ENCODE measurements around the gene SYT17.

SYT17 gene

DNA sequence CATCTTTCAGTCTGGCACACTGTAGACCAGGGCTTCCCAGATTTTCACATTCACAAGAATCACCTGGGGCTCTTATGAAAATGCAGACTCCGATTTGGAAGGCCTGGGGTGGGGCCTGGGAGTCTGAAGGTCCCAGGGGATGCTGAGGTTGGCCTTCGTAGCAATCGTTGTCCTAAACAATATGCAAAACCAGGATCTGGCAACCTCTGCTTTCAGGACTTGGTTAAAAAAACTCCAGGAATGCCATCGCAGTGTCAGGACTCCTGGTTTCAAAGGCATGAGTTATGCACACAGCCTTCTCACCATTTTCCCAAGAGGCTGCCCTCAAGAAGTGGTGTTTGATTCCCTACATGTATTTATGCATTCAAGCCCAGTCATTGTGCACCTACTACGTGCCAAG is 124.1 kb downstream of the SYT17 start:
- Histone ChIP-seq H3K4me3 (ENCODE audit: low read length) (no peak overlapping the region), H3K9ac (ENCODE audit: low read length) (no peak overlapping the region), H3K9me3 (ENCODE audit: control insufficient read depth, low read depth, low read length) (no peaks in the 10 kb centered on the region), H3K4me1 (ENCODE audit: control insufficient read depth, low read depth, low read length) (peaks cover 43% of the 10 kb centered on the region), H3K27ac (ENCODE audit: low read length) (peak overlapping the region; percentile 67), H3K27me3 (ENCODE audit: control insufficient read depth, insufficient read depth, low read length) (no peaks in the 10 kb centered on the region), H3K36me3 (ENCODE audit: control insufficient read depth, low read depth, low read length) (no peaks in the 10 kb centered on the region)

DNA sequence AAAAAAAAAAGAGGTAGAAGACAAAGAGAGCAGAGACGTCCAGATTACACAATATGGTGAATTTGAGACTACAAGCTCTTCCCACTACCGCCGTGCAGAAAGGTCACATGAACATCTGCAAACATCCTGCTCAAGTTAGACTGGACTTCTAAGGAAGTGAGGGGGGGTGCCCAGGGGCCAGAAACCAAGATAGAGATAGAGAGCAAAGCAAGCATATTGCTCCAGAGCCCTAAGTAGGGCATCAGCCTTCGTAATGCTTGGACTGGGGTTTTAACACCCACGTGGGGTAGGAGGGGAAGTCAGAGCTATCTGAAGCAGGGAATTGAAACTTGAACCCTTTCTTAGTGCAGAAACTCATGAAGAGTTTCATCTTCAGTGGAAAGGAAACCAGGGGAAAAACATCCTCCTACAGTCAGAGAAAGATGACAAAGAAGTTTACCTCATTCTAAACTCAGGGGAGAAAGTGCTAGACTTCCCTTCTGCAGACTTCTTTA is 126.2 kb downstream of the SYT17 start:
- Histone ChIP-seq H3K27me3 (ENCODE audit: control insufficient read depth, insufficient read depth, low read length) (no peaks in the 10 kb centered on the region), H3K4me1 (ENCODE audit: control insufficient read depth, low read depth, low read length) (peaks cover 29% of the 10 kb centered on the region), H3K27ac (ENCODE audit: low read length) (no peak overlapping the region), H3K9ac (ENCODE audit: low read length) (no peak overlapping the region), H3K4me3 (ENCODE audit: low read length) (no peak overlapping the region), H3K9me3 (ENCODE audit: control insufficient read depth, low read depth, low read length) (no peaks in the 10 kb centered on the region), H3K36me3 (ENCODE audit: control insufficient read depth, low read depth, low read length) (no peaks in the 10 kb centered on the region)

DNA sequence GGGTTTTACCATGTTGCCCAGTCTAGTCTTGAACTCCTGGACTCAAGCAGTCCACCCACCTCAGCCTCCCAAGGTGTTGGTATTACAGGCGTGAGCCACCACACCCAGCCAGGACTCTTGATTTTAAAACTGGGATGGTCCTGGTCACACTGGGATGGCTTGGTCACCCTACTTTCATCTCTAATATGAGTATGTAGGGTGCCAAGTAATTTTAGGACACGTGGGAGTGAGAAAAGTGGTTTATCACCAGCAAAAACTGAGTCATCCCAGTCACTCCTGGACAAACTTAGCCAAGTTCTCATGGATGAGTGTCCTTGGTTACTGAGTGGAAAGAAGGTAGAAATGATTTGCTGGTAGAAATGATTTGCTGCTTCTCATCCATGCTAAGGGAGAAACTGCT is 127.4 kb downstream of the SYT17 start:
- H3K36me3 ChIP-seq (ENCODE audit: control insufficient read depth, low read depth, low read length) = no peaks in the 10 kb centered on the region
- peaks cover 17% of the 10 kb centered on the region for H3K4me1 ChIP-seq (ENCODE audit: control insufficient read depth, low read depth, low read length)
- H3K27ac ChIP-seq (ENCODE audit: low read length) = no peak overlapping the region
- no peak overlapping the region for H3K4me3 ChIP-seq (ENCODE audit: low read length)
- no peaks in the 10 kb centered on the region for H3K9me3 ChIP-seq (ENCODE audit: control insufficient read depth, low read depth, low read length)
- H3K9ac ChIP-seq (ENCODE audit: low read length) = no peak overlapping the region
- no peaks in the 10 kb centered on the region for H3K27me3 ChIP-seq (ENCODE audit: control insufficient read depth, insufficient read depth, low read length)

DNA sequence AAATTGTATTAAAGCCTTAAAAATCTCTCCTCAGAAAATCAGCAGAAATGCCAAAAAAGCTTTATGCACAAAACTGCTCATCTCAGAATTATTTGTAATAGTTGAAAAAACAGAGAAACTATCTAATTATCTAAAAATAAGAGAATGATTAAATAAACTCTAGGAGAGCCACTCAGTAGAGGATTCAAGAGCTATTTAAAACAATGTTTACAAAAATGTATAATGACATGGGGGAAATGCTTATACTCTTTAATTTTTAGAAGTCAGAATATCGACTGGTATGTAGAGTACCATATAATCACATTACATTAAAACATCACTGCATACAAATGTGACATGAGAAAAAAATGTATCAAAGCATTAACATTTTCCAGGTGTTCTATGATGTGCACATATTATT is 129.4 kb downstream of the SYT17 start:
- H3K27me3 ChIP-seq (ENCODE audit: control insufficient read depth, insufficient read depth, low read length) = no peaks in the 10 kb centered on the region
- H3K27ac ChIP-seq (ENCODE audit: low read length) = no peak overlapping the region
- no peaks in the 10 kb centered on the region for H3K9me3 ChIP-seq (ENCODE audit: control insufficient read depth, low read depth, low read length)
- no peaks in the 10 kb centered on the region for H3K4me1 ChIP-seq (ENCODE audit: control insufficient read depth, low read depth, low read length)
- no peak overlapping the region for H3K9ac ChIP-seq (ENCODE audit: low read length)
- H3K4me3 ChIP-seq (ENCODE audit: low read length) = no peak overlapping the region
- no peaks in the 10 kb centered on the region for H3K36me3 ChIP-seq (ENCODE audit: control insufficient read depth, low read depth, low read length)

DNA sequence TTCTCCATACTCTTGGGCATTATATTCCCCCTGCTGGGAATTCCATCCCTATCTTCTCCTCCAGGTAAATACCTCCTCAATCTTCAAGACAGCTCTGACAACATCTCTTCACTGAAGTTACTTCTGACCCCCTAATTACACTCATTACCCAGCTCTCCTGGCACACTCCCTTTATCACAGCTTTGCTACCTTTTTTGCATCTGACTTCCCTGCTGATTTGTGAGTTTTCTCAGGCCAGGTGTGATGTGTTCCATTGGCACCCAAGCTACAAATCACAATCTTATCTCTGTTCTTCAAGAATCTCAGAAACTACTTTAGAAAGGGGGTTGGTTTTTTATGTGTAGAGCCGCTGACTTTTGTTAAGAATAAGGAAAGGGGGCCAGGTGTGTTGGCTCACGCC is 131.5 kb downstream of the SYT17 start:
- Histone ChIP-seq H3K9ac (ENCODE audit: low read length) (no peak overlapping the region), H3K27ac (ENCODE audit: low read length) (no peak overlapping the region), H3K4me1 (ENCODE audit: control insufficient read depth, low read depth, low read length) (no peaks in the 10 kb centered on the region), H3K27me3 (ENCODE audit: control insufficient read depth, insufficient read depth, low read length) (no peaks in the 10 kb centered on the region), H3K36me3 (ENCODE audit: control insufficient read depth, low read depth, low read length) (no peaks in the 10 kb centered on the region), H3K9me3 (ENCODE audit: control insufficient read depth, low read depth, low read length) (no peaks in the 10 kb centered on the region), H3K4me3 (ENCODE audit: low read length) (no peak overlapping the region)

DNA sequence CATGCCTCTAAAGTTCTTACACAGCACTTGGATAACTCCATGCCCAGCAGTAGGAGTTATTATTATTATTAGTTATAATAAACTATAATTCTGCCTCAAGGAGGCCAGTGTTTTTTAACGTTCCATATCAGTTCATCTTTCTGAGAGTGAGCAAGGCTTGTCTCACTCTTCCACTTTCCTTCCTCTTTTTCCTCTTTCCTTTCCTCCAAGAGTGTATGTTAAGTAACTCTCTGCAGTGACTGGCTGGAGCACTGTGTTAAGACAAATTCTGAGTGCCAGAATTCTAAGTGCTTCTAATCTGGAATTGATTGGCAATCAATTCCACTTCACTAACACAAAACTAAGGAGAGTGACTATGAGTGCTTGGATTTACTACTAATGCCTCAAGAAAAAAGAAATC is 133.9 kb downstream of the SYT17 start:
- no peak overlapping the region for H3K9ac ChIP-seq (ENCODE audit: low read length)
- H3K4me1 ChIP-seq (ENCODE audit: control insufficient read depth, low read depth, low read length) = no peaks in the 10 kb centered on the region
- no peak overlapping the region for H3K27ac ChIP-seq (ENCODE audit: low read length)
- no peaks in the 10 kb centered on the region for H3K36me3 ChIP-seq (ENCODE audit: control insufficient read depth, low read depth, low read length)
- no peak overlapping the region for H3K4me3 ChIP-seq (ENCODE audit: low read length)
- no peaks in the 10 kb centered on the region for H3K27me3 ChIP-seq (ENCODE audit: control insufficient read depth, insufficient read depth, low read length)
- no peaks in the 10 kb centered on the region for H3K9me3 ChIP-seq (ENCODE audit: control insufficient read depth, low read depth, low read length)

DNA sequence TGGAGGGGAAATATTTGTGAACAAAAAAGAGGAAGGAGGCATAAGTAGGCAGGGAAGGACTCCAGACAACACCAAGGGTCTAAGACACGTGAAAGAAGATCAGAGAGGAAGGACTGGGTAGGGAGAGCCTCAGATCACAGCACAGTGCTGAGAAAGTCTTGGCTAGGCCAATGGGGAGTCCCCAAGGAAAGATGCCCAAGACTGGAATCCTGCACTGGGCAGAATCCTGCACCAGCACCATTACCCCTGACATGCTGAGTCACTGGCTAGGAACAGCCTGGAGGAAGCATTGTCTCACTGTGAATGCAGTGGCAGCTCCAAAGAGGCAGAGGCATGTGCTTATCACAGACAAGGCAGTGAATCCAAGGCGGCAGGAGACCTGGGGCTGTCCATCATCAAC is 136.7 kb downstream of the SYT17 start:
- no peak overlapping the region for H3K4me3 ChIP-seq (ENCODE audit: low read length)
- no peaks in the 10 kb centered on the region for H3K9me3 ChIP-seq (ENCODE audit: control insufficient read depth, low read depth, low read length)
- no peak overlapping the region for H3K9ac ChIP-seq (ENCODE audit: low read length)
- H3K4me1 ChIP-seq (ENCODE audit: control insufficient read depth, low read depth, low read length) = no peaks in the 10 kb centered on the region
- no peaks in the 10 kb centered on the region for H3K36me3 ChIP-seq (ENCODE audit: control insufficient read depth, low read depth, low read length)
- no peaks in the 10 kb centered on the region for H3K27me3 ChIP-seq (ENCODE audit: control insufficient read depth, insufficient read depth, low read length)
- H3K27ac ChIP-seq (ENCODE audit: low read length) = no peak overlapping the region

DNA sequence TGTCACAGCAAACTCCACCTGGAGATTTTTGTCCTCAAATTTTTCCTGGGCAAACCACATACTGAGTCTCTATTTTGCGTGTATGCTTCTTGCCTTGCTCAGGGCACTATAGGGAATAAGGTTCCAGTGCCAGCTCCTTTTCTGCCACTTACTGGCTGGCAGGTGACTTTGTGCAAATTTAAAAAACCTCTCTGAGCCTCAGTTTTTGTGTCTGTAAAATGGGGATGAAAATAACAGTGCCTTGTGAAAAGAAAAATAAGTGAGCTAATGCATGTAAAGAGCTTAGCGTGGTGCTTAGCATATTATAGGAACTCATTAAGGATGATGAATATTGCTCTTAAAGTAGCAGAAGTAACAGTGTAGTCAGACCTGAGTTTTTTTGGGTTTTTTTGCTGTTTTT is 137.4 kb downstream of the SYT17 start:
- H3K9me3 ChIP-seq (ENCODE audit: control insufficient read depth, low read depth, low read length) = no peaks in the 10 kb centered on the region
- no peak overlapping the region for H3K4me3 ChIP-seq (ENCODE audit: low read length)
- H3K9ac ChIP-seq (ENCODE audit: low read length) = no peak overlapping the region
- no peaks in the 10 kb centered on the region for H3K4me1 ChIP-seq (ENCODE audit: control insufficient read depth, low read depth, low read length)
- H3K27me3 ChIP-seq (ENCODE audit: control insufficient read depth, insufficient read depth, low read length) = no peaks in the 10 kb centered on the region
- H3K36me3 ChIP-seq (ENCODE audit: control insufficient read depth, low read depth, low read length) = no peaks in the 10 kb centered on the region
- no peak overlapping the region for H3K27ac ChIP-seq (ENCODE audit: low read length)

DNA sequence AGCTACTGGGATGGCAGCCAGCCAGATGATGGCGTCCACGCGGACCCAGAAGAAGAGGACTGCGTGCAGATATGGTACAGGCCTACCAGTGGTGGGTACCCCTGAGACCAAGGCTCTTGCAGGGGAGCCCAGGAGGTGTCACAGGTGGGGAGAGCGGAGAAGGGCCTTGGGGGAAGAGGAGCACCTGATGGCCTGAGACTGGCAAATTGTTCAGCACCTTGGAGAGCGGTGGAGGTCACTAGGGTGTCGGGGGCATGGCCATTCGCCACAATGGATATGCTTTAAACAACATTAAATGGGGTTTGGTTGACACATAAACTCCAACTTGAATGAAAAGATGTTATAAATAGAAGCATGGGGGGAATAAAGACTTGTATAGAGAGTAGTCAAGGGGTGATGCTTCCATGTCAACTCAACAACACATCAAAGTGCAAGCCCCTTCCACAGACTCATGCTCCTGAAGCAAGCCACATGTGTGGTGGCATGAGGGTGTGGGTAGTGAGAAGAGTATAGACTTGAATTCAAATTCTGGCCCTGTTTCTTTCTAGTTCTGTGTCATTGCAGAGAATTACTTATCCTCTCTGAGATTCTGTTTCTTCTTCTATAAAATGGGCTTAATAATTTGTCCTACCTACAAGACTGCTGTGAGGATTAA is 139.7 kb downstream of the SYT17 start:
- H3K9ac ChIP-seq (ENCODE audit: low read length) = no peak overlapping the region
- no peak overlapping the region for H3K27ac ChIP-seq (ENCODE audit: low read length)
- no peak overlapping the region for H3K4me3 ChIP-seq (ENCODE audit: low read length)
- H3K36me3 ChIP-seq (ENCODE audit: control insufficient read depth, low read depth, low read length) = no peaks in the 10 kb centered on the region
- no peaks in the 10 kb centered on the region for H3K9me3 ChIP-seq (ENCODE audit: control insufficient read depth, low read depth, low read length)
- H3K4me1 ChIP-seq (ENCODE audit: control insufficient read depth, low read depth, low read length) = no peaks in the 10 kb centered on the region
- no peaks in the 10 kb centered on the region for H3K27me3 ChIP-seq (ENCODE audit: control insufficient read depth, insufficient read depth, low read length)

DNA sequence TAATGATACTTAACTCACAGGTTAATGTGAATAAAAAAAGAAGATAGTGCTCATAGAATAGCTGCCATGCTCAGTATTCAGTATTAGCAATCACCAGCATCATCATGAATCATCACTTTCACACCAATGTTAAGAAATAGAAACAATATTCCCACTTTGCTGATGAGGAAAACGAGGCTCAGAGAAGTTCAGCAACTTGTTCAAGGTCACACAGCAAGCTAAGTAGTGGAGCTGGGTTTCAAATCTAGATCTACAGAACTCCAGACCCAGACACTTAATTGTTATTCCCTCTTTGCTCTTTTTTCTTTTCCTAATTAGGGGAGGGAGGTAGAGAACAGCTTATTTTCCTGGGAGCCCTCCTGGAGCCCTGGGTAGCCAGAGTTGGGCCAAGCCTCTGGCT is 140.4 kb downstream of the SYT17 start:
- no peak overlapping the region for H3K9ac ChIP-seq (ENCODE audit: low read length)
- no peaks in the 10 kb centered on the region for H3K36me3 ChIP-seq (ENCODE audit: control insufficient read depth, low read depth, low read length)
- H3K4me3 ChIP-seq (ENCODE audit: low read length) = no peak overlapping the region
- no peaks in the 10 kb centered on the region for H3K9me3 ChIP-seq (ENCODE audit: control insufficient read depth, low read depth, low read length)
- H3K27me3 ChIP-seq (ENCODE audit: control insufficient read depth, insufficient read depth, low read length) = no peaks in the 10 kb centered on the region
- H3K4me1 ChIP-seq (ENCODE audit: control insufficient read depth, low read depth, low read length) = no peaks in the 10 kb centered on the region
- H3K27ac ChIP-seq (ENCODE audit: low read length) = no peak overlapping the region

DNA sequence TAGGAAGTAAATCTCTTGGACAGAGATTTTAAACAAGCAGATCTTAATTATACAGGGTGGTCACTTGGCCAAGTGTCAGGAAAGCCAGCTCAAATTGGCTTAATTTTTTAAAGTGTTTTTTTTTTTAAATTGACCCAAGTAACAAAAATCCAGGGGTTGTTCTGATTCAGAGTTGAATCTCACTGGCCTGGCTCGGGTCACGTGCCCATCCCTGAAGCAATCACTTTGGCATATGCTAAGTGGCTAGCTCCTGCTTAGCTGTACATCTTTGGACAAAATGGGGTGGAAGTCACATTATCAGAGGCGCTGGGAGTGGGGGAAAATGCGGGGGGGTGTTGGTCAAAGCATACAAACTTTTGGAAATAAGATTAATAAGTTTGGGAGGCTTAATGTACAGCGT is 141.1 kb downstream of the SYT17 start:
- Histone ChIP-seq H3K36me3 (ENCODE audit: control insufficient read depth, low read depth, low read length) (no peaks in the 10 kb centered on the region), H3K27ac (ENCODE audit: low read length) (no peak overlapping the region), H3K27me3 (ENCODE audit: control insufficient read depth, insufficient read depth, low read length) (no peaks in the 10 kb centered on the region), H3K4me1 (ENCODE audit: control insufficient read depth, low read depth, low read length) (no peaks in the 10 kb centered on the region), H3K9me3 (ENCODE audit: control insufficient read depth, low read depth, low read length) (no peaks in the 10 kb centered on the region), H3K9ac (ENCODE audit: low read length) (no peak overlapping the region), H3K4me3 (ENCODE audit: low read length) (no peak overlapping the region)

DNA sequence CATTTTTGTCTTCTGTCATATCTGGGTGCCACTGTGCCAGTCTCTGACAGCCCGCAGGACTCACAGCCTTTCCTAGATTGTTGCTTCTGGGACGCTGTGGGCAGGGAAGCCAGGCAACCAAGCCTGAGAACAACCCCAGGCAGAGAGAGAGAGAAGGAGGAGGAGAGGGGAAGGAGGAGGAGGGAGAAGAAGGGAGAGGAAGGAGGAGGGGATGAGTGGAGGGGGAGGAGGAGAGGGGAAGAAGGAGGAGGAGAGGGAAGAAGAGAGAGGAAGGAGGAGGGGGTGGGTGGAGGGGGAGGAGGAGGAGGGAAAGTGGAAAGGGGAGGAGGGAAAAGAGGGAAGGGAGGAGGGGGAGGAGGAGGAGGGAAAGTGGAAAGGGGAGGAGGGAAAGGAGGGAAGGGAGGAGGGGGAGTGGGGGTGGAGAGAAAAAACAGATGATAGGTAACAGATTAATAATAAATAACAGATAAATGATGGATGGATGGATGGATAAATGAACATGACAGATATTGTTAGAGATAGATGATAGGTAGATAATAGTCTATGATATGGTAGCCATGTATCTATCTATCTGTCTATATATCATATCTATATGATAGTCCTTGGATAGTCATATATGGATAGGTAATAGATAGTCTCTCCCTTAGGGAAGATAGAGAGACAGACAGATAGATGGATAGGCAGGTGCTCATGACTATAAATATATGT is 146.8 kb downstream of the SYT17 start:
- H3K36me3 ChIP-seq (ENCODE audit: control insufficient read depth, low read depth, low read length) = no peaks in the 10 kb centered on the region
- no peaks in the 10 kb centered on the region for H3K9me3 ChIP-seq (ENCODE audit: control insufficient read depth, low read depth, low read length)
- H3K27me3 ChIP-seq (ENCODE audit: control insufficient read depth, insufficient read depth, low read length) = no peaks in the 10 kb centered on the region
- H3K9ac ChIP-seq (ENCODE audit: low read length) = no peak overlapping the region
- no peak overlapping the region for H3K27ac ChIP-seq (ENCODE audit: low read length)
- H3K4me3 ChIP-seq (ENCODE audit: low read length) = no peak overlapping the region
- peaks cover 16% of the 10 kb centered on the region for H3K4me1 ChIP-seq (ENCODE audit: control insufficient read depth, low read depth, low read length)
